Anterior cingulate cortex (tissue), 58 donors: Measurements from ENCODE around the gene ZFYVE1.

Source experiments
- DNase-seq, 58 donors: peaks; one replicate each; lab custom pipeline; 2025; lab: John Stamatoyannopoulos, UW

Gene ZFYVE1

GRCh38 chr14:72925815-72926291 is 101.1 kb downstream of the ZFYVE1 start:
- DNase-seq, result no peak

GRCh38 chr14:72925171-72925759 is 101.6 kb downstream of the ZFYVE1 start:
- DNase-seq, result no peak

GRCh38 chr14:72924337-72924736 is 102.6 kb downstream of the ZFYVE1 start:
- peak in 1 of 58 donors; percentile 42 for DNase-seq

GRCh38 chr14:72921396-72921795 is 105.5 kb downstream of the ZFYVE1 start:
- DNase-seq, result no peak

- DNase-seq, result no peak
Observed at GRCh38 chr14:72920008-72920407, 106.9 kb downstream of the ZFYVE1 start.
